Activated naive CD4-positive, alpha-beta T cell treated with anti-CD3 and anti-CD28 coated beads, Interleukin-2, amount 50 U/mL, for 72 hours (primary cell): Measurements from ENCODE around the gene MYCBP2. TPM values are rescaled to one million over a fixed set of nuclear protein-coding genes. Genes with fewer than 3 reads are reported as not detected.
A peak's percentile ranks its signal among the peaks of the same experiment; 100 is the strongest.
"Not testable (repeated sequence)": the region's sequence is repeated elsewhere in the genome, so short reads cannot be mapped to it uniquely, and the experiment has no call there.

Experiments used
- ATAC-seq, 2 donors: fragments of 150-1000 bp; cut with Tn5 transposase; 2 replicates each; pipeline ENCODE4 v1.10.0; 2021; ENCODE audit warnings: mild to moderate bottlenecking in 2 of 2, moderate library complexity in 2 of 2
- DNase-seq, 2 donors: peaks; one replicate each; pipeline ENCODE4 v3.0.0; 2021 to 2022; ENCODE audit warnings: low spot score in 2 of 2
- H3K27ac Mint-ChIP-seq, 2 donors: one replicate each; pipeline ENCODE4 v1.8.0; 2022; ENCODE audit warnings: mild to moderate bottlenecking in 2 of 2, mixed read lengths in 2 of 2
- H3K36me3 Mint-ChIP-seq, 2 donors: one replicate each; pipeline ENCODE4 v1.8.0; 2022; ENCODE audit warnings: mixed read lengths in 2 of 2
- H3K9me3 Mint-ChIP-seq, 2 donors: one replicate each; pipeline ENCODE4 v1.8.0; 2022; ENCODE audit warnings: mixed read lengths in 2 of 2
- total RNA-seq, 2 donors: library from RNA; stranded (reverse); gene quantifications; one replicate each; pipeline ENCODE4 v1.2.3, GENCODE V29; 2022

The MYCBP2 gene
- total RNA-seq, 2 donors from 2014 or later, result 80.1 to 105 TPM

GRCh38 chr13:77315509-77315908 is 11.4 kb downstream of the MYCBP2 start:
- not testable (repeated sequence) for ATAC-seq

GRCh38 chr13:77313923-77314322 is 13.0 kb downstream of the MYCBP2 start:
- ATAC-seq (no peak), DNase-seq (no peak)
- Mint-ChIP-seq H3K9me3 (no peaks in the 10 kb centered on the region), H3K36me3 (no peaks in the 10 kb centered on the region), H3K27ac (no peak overlapping the region)

More at GRCh38 chr13:77315509-77315908, 11.4 kb downstream of the MYCBP2 start:
- H3K9me3 Mint-ChIP-seq, DNase-seq, H3K27ac Mint-ChIP-seq, H3K36me3 Mint-ChIP-seq: not testable (repeated sequence)

- Mint-ChIP-seq H3K27ac (no peak overlapping the region), H3K9me3 (no peaks in the 10 kb centered on the region), H3K36me3 (no peaks in the 10 kb centered on the region)
- DNase-seq, result no peak
- ATAC-seq, result no peak
Measured at GRCh38 chr13:77312311-77312710, 14.6 kb downstream of the MYCBP2 start.

GRCh38 chr13:77310579-77311279 is 16.2 kb downstream of the MYCBP2 start:
- no peak overlapping the region for H3K27ac Mint-ChIP-seq
- ATAC-seq (no peak), DNase-seq (no peak)
- no peaks in the 10 kb centered on the region for H3K9me3 Mint-ChIP-seq
- no peaks in the 10 kb centered on the region for H3K36me3 Mint-ChIP-seq

GRCh38 chr13:77310161-77310560 is 16.7 kb downstream of the MYCBP2 start:
- no peak for DNase-seq
- Mint-ChIP-seq H3K27ac (no peak overlapping the region), H3K9me3 (no peaks in the 10 kb centered on the region), H3K36me3 (no peaks in the 10 kb centered on the region)
- ATAC-seq, result no peak

- no peak for DNase-seq
- Mint-ChIP-seq H3K36me3 (peaks cover 0 to 2% of the 10 kb centered on the region in 2 donors), H3K27ac (peak overlapping the region in 1 of 2 donors; percentile 42), H3K9me3 (no peaks in the 10 kb centered on the region)
- no peak for ATAC-seq
Measured at GRCh38 chr13:77309254-77309653, 17.6 kb downstream of the MYCBP2 start.

- Mint-ChIP-seq H3K36me3 (peaks cover 0 to 6% of the 10 kb centered on the region in 2 donors), H3K27ac (peak overlapping the region in 1 of 2 donors; percentile 8), H3K9me3 (no peaks in the 10 kb centered on the region)
- DNase-seq (no peak), ATAC-seq (no peak)
Measured at GRCh38 chr13:77306458-77306857, 20.4 kb downstream of the MYCBP2 start.

GRCh38 chr13:77305266-77305665 is 21.6 kb downstream of the MYCBP2 start:
- H3K9me3 Mint-ChIP-seq, result no peaks in the 10 kb centered on the region
- no peak for ATAC-seq
- no peak for DNase-seq
- peaks cover 0 to 6% of the 10 kb centered on the region in 2 donors for H3K36me3 Mint-ChIP-seq
- no peak overlapping the region for H3K27ac Mint-ChIP-seq

- H3K36me3 Mint-ChIP-seq, result peaks cover 4 to 12% of the 10 kb centered on the region in 2 donors
- DNase-seq (no peak), ATAC-seq (no peak)
- H3K27ac Mint-ChIP-seq, result peak overlapping the region in 1 of 2 donors; percentile 37
- no peaks in the 10 kb centered on the region for H3K9me3 Mint-ChIP-seq
Measured at GRCh38 chr13:77300176-77301037, 26.5 kb downstream of the MYCBP2 start.

GRCh38 chr13:77299587-77299986 is 27.3 kb downstream of the MYCBP2 start:
- H3K36me3 Mint-ChIP-seq, result peaks cover 9 to 14% of the 10 kb centered on the region in 2 donors
- DNase-seq (no peak), ATAC-seq (no peak)
- no peaks in the 10 kb centered on the region for H3K9me3 Mint-ChIP-seq
- no peak overlapping the region for H3K27ac Mint-ChIP-seq

GRCh38 chr13:77298426-77298825 is 28.5 kb downstream of the MYCBP2 start:
- no peak for ATAC-seq
- H3K36me3 Mint-ChIP-seq, result peaks cover 12 to 17% of the 10 kb centered on the region in 2 donors
- no peaks in the 10 kb centered on the region for H3K9me3 Mint-ChIP-seq
- peak overlapping the region in 1 of 2 donors; percentile 21 for H3K27ac Mint-ChIP-seq
- no peak for DNase-seq

- DNase-seq (no peak), ATAC-seq (peak in 1 of 2 donors; percentile 39)
- Mint-ChIP-seq H3K9me3 (no peaks in the 10 kb centered on the region), H3K36me3 (peaks cover 45 to 63% of the 10 kb centered on the region in 2 donors), H3K27ac (peak overlapping the region in 1 of 2 donors; percentile 17)
Measured at GRCh38 chr13:77291774-77292173, 35.1 kb downstream of the MYCBP2 start.

- no peaks in the 10 kb centered on the region for H3K9me3 Mint-ChIP-seq
- peaks cover 40 to 55% of the 10 kb centered on the region in 2 donors for H3K36me3 Mint-ChIP-seq
- no peak for DNase-seq
- no peak for ATAC-seq
- no peak overlapping the region for H3K27ac Mint-ChIP-seq
Measured at GRCh38 chr13:77290342-77290741, 36.6 kb downstream of the MYCBP2 start.

GRCh38 chr13:77289851-77290250 is 37.0 kb downstream of the MYCBP2 start:
- peaks cover 38 to 54% of the 10 kb centered on the region in 2 donors for H3K36me3 Mint-ChIP-seq
- no peaks in the 10 kb centered on the region for H3K9me3 Mint-ChIP-seq

GRCh38 chr13:77285632-77286031 is 41.3 kb downstream of the MYCBP2 start:
- H3K27ac Mint-ChIP-seq, H3K9me3 Mint-ChIP-seq, DNase-seq, ATAC-seq: not testable (repeated sequence)
- peaks cover 23 to 40% of the 10 kb centered on the region in 2 donors for H3K36me3 Mint-ChIP-seq

More at GRCh38 chr13:77289851-77290250, 37.0 kb downstream of the MYCBP2 start:
- DNase-seq, result no peak
- no peak for ATAC-seq
- H3K27ac Mint-ChIP-seq, result no peak overlapping the region

- H3K9me3 Mint-ChIP-seq, result no peaks in the 10 kb centered on the region
- no peak overlapping the region for H3K27ac Mint-ChIP-seq
- peak in 1 of 2 donors; percentile 74 for ATAC-seq
- no peak for DNase-seq
- H3K36me3 Mint-ChIP-seq, result peaks cover 18 to 35% of the 10 kb centered on the region in 2 donors
Measured at GRCh38 chr13:77285098-77285497, 41.8 kb downstream of the MYCBP2 start.

- peaks cover 1 to 25% of the 10 kb centered on the region in 2 donors for H3K36me3 Mint-ChIP-seq
- H3K27ac Mint-ChIP-seq, result no peak overlapping the region
- no peak for ATAC-seq
- no peaks in the 10 kb centered on the region for H3K9me3 Mint-ChIP-seq
- DNase-seq, result no peak
Measured at GRCh38 chr13:77274126-77274525, 52.8 kb downstream of the MYCBP2 start.
